ENCODE measurements around the gene RNF4.
A peak's percentile ranks its signal among the peaks of the same experiment; 100 is the strongest.
"Not testable (repeated sequence)": the region's sequence is repeated elsewhere in the genome, so short reads cannot be mapped to it uniquely, and the experiment has no call there.

The RNF4 gene

GRCh38 chr4:2428496-2429213 is 40.3 kb upstream of the RNF4 start:
- Histone ChIP-seq H3K36me3 (ENCODE audit: insufficient read depth, low read length) (no peaks in the 10 kb centered on the region), H3K4me3 (ENCODE audit: low read depth, low read length) (no peak overlapping the region), H2AFZ (ENCODE audit: low read length, unreplicated experiment) (no peak overlapping the region), H3K27ac (ENCODE audit: low read depth, low read length) (no peak overlapping the region), H3K4me1 (ENCODE audit: control insufficient read depth, insufficient read depth, low read length, unreplicated experiment) (no peaks in the 10 kb centered on the region), H3K27me3 (ENCODE audit: insufficient read depth, low read length) (no peaks in the 10 kb centered on the region), H3K79me2 (ENCODE audit: control insufficient read depth, insufficient read depth, low read length, unreplicated experiment) (no peaks in the 10 kb centered on the region)

- not testable (repeated sequence) for H3K79me2 ChIP-seq (ENCODE audit: control insufficient read depth, insufficient read depth, low read length, unreplicated experiment); H3K4me1 ChIP-seq (ENCODE audit: control insufficient read depth, insufficient read depth, low read length, unreplicated experiment); H2AFZ ChIP-seq (ENCODE audit: low read length, unreplicated experiment); H3K4me3 ChIP-seq (ENCODE audit: low read depth, low read length); H3K27me3 ChIP-seq (ENCODE audit: insufficient read depth, low read length); H3K36me3 ChIP-seq (ENCODE audit: insufficient read depth, low read length)
- H3K27ac ChIP-seq (ENCODE audit: low read depth, low read length): peak overlapping the region; percentile 50
Observed at GRCh38 chr4:2429945-2430757, 38.8 kb upstream of the RNF4 start.

- no peaks in the 10 kb centered on the region for H3K27me3 ChIP-seq (ENCODE audit: insufficient read depth, low read length)
- no peak overlapping the region for H3K27ac ChIP-seq (ENCODE audit: low read depth, low read length)
- H3K36me3 ChIP-seq (ENCODE audit: insufficient read depth, low read length): no peaks in the 10 kb centered on the region
- no peak overlapping the region for H3K4me3 ChIP-seq (ENCODE audit: low read depth, low read length)
- no peak overlapping the region for H2AFZ ChIP-seq (ENCODE audit: low read length, unreplicated experiment)
- H3K79me2 ChIP-seq (ENCODE audit: control insufficient read depth, insufficient read depth, low read length, unreplicated experiment): no peaks in the 10 kb centered on the region
- no peaks in the 10 kb centered on the region for H3K4me1 ChIP-seq (ENCODE audit: control insufficient read depth, insufficient read depth, low read length, unreplicated experiment)
Observed at GRCh38 chr4:2432004-2432403, 36.9 kb upstream of the RNF4 start.

- no peak overlapping the region for H3K27ac ChIP-seq (ENCODE audit: low read depth, low read length)
- H3K4me1 ChIP-seq (ENCODE audit: control insufficient read depth, insufficient read depth, low read length, unreplicated experiment): no peaks in the 10 kb centered on the region
- no peaks in the 10 kb centered on the region for H3K79me2 ChIP-seq (ENCODE audit: control insufficient read depth, insufficient read depth, low read length, unreplicated experiment)
- H3K36me3 ChIP-seq (ENCODE audit: insufficient read depth, low read length): no peaks in the 10 kb centered on the region
- H3K4me3 ChIP-seq (ENCODE audit: low read depth, low read length): no peak overlapping the region
- no peaks in the 10 kb centered on the region for H3K27me3 ChIP-seq (ENCODE audit: insufficient read depth, low read length)
- no peak overlapping the region for H2AFZ ChIP-seq (ENCODE audit: low read length, unreplicated experiment)
Observed at GRCh38 chr4:2432991-2433530, 35.8 kb upstream of the RNF4 start.

GRCh38 chr4:2433609-2434350 is 35.1 kb upstream of the RNF4 start:
- H3K36me3 ChIP-seq (ENCODE audit: insufficient read depth, low read length): no peaks in the 10 kb centered on the region
- no peaks in the 10 kb centered on the region for H3K27me3 ChIP-seq (ENCODE audit: insufficient read depth, low read length)
- H3K4me1 ChIP-seq (ENCODE audit: control insufficient read depth, insufficient read depth, low read length, unreplicated experiment): no peaks in the 10 kb centered on the region
- no peaks in the 10 kb centered on the region for H3K79me2 ChIP-seq (ENCODE audit: control insufficient read depth, insufficient read depth, low read length, unreplicated experiment)
- H3K27ac ChIP-seq (ENCODE audit: low read depth, low read length): no peak overlapping the region
- no peak overlapping the region for H2AFZ ChIP-seq (ENCODE audit: low read length, unreplicated experiment)
- H3K4me3 ChIP-seq (ENCODE audit: low read depth, low read length): no peak overlapping the region

- no peak overlapping the region for H3K4me3 ChIP-seq (ENCODE audit: low read depth, low read length)
- H3K36me3 ChIP-seq (ENCODE audit: insufficient read depth, low read length): no peaks in the 10 kb centered on the region
- no peaks in the 10 kb centered on the region for H3K79me2 ChIP-seq (ENCODE audit: control insufficient read depth, insufficient read depth, low read length, unreplicated experiment)
- no peak overlapping the region for H2AFZ ChIP-seq (ENCODE audit: low read length, unreplicated experiment)
- H3K4me1 ChIP-seq (ENCODE audit: control insufficient read depth, insufficient read depth, low read length, unreplicated experiment): no peaks in the 10 kb centered on the region
- no peaks in the 10 kb centered on the region for H3K27me3 ChIP-seq (ENCODE audit: insufficient read depth, low read length)
- no peak overlapping the region for H3K27ac ChIP-seq (ENCODE audit: low read depth, low read length)
Observed at GRCh38 chr4:2434420-2434819, 34.5 kb upstream of the RNF4 start.

GRCh38 chr4:2436301-2436700 is 32.6 kb upstream of the RNF4 start:
- no peak overlapping the region for H2AFZ ChIP-seq (ENCODE audit: low read length, unreplicated experiment)
- H3K27ac ChIP-seq (ENCODE audit: low read depth, low read length): no peak overlapping the region
- no peak overlapping the region for H3K4me3 ChIP-seq (ENCODE audit: low read depth, low read length)
- no peaks in the 10 kb centered on the region for H3K27me3 ChIP-seq (ENCODE audit: insufficient read depth, low read length)
- H3K79me2 ChIP-seq (ENCODE audit: control insufficient read depth, insufficient read depth, low read length, unreplicated experiment): no peaks in the 10 kb centered on the region
- no peaks in the 10 kb centered on the region for H3K4me1 ChIP-seq (ENCODE audit: control insufficient read depth, insufficient read depth, low read length, unreplicated experiment)
- H3K36me3 ChIP-seq (ENCODE audit: insufficient read depth, low read length): no peaks in the 10 kb centered on the region

- H2AFZ ChIP-seq (ENCODE audit: low read length, unreplicated experiment): no peak overlapping the region
- H3K27me3 ChIP-seq (ENCODE audit: insufficient read depth, low read length): no peaks in the 10 kb centered on the region
- H3K79me2 ChIP-seq (ENCODE audit: control insufficient read depth, insufficient read depth, low read length, unreplicated experiment): no peaks in the 10 kb centered on the region
- no peak overlapping the region for H3K27ac ChIP-seq (ENCODE audit: low read depth, low read length)
- no peak overlapping the region for H3K4me3 ChIP-seq (ENCODE audit: low read depth, low read length)
- no peaks in the 10 kb centered on the region for H3K4me1 ChIP-seq (ENCODE audit: control insufficient read depth, insufficient read depth, low read length, unreplicated experiment)
- no peaks in the 10 kb centered on the region for H3K36me3 ChIP-seq (ENCODE audit: insufficient read depth, low read length)
Observed at GRCh38 chr4:2436761-2437474, 32.0 kb upstream of the RNF4 start.

- H3K4me3 ChIP-seq (ENCODE audit: low read depth, low read length): no peak overlapping the region
- H3K4me1 ChIP-seq (ENCODE audit: control insufficient read depth, insufficient read depth, low read length, unreplicated experiment): no peaks in the 10 kb centered on the region
- H3K79me2 ChIP-seq (ENCODE audit: control insufficient read depth, insufficient read depth, low read length, unreplicated experiment): no peaks in the 10 kb centered on the region
- no peak overlapping the region for H2AFZ ChIP-seq (ENCODE audit: low read length, unreplicated experiment)
- no peaks in the 10 kb centered on the region for H3K27me3 ChIP-seq (ENCODE audit: insufficient read depth, low read length)
- H3K36me3 ChIP-seq (ENCODE audit: insufficient read depth, low read length): no peaks in the 10 kb centered on the region
- no peak overlapping the region for H3K27ac ChIP-seq (ENCODE audit: low read depth, low read length)
Observed at GRCh38 chr4:2437475-2438215, 31.3 kb upstream of the RNF4 start.

Measured in ACC112 (cell line).